ENCODE measurements around the gene ERC1.

GRCh38 chr12:1132311-1132710, 141.3 kb downstream of the ERC1 start:
- TF ChIP-seq POLR2A (IDR thresholded peaks at IDR 0.05): no peak
- TF ChIP-seq CTCF (IDR thresholded peaks at IDR 0.05): no peak
- TF ChIP-seq EP300 (IDR thresholded peaks at IDR 0.05): no peak
- no peak for TF ChIP-seq POLR2AphosphoS5 (IDR thresholded peaks at IDR 0.05)
